ENCODE data around the gene MMP27. TPM values are rescaled to one million over a fixed set of nuclear protein-coding genes. Genes with fewer than 3 reads are reported as not detected.
A peak's percentile ranks its signal among the peaks of the same experiment; 100 is the strongest.

MMP27 gene
- total RNA-seq, 1 donor from 2014 or later = not detected

DNA sequence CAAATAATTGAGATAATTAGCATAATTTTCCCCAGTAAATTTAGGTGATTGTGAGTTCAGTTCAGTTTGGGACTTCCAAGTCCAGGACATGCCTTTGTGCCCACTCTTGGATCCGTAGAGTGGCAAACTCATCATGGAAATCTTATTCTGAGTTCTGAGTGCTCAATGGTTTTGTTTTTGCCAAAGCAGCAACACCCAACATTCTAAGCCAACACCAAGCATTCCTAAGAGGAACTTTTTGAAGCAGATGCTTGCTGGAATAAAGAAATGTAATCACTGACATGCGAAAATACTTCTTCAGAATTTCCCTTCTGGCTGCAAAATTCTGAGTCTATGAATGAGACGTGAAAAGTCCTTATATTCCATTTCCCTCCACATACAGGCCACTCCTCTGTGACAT is 10.4 kb downstream of the MMP27 start:
- DNase-seq = no peak

DNA sequence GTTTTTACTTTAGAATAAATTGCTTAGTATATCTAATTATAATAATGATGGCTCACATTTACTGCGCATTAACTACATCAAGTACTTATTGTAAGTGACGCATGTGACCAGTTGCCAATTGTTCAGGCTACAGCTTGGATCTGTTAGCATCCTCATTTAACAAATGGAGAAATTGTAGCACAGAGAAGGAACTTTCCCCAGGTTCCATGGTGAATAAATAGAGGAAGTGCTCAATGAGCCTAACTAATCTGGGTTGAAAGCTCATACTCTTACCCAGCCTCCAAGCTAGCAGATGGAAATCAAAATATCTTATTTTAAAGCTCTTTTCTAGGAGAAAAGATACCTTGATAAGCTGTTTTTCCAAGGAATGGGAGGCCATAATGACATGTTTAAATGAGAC is 19.8 kb downstream of the MMP27 start:
- no peak for DNase-seq

DNA sequence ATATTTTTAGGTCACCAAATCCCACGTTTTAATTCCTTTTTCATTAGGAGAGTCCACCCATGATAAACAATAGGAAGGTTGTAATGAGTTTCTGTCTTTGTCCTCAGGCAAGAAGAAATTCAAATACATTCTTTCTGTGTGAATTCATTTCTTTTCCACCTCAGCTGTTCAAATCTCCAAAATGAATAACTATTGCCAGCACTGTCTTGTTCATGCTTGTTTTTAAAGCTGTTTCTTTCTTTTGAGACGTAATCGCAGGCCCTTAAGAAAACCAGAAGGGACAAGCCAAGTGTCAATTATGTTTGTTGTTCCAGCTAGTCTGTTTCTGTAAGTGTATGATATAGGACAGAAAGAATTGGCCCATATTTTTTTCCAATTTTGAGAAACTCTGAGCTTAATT is 20.2 kb downstream of the MMP27 start:
- no peak for DNase-seq

DNA sequence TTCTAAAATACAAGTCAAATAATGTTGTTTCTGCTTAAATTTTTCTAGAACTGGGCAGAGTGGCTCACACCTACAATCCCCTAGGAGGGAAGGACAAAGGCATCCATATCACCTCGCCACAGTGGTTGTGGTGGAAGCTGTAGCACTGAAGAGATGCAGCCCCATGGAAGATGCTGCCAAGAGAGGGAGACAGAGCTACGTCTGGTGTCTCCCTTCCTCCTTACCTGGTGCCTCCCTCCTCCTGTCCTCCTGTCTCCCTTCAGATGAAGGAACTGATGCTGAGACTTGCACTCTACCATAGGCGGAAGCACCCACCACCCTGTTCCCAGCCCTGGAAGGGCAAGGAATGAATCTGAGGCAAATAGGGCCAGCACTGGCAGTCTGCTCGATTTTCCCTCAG is 22.3 kb downstream of the MMP27 start:
- peak; percentile 5 for DNase-seq

DNA sequence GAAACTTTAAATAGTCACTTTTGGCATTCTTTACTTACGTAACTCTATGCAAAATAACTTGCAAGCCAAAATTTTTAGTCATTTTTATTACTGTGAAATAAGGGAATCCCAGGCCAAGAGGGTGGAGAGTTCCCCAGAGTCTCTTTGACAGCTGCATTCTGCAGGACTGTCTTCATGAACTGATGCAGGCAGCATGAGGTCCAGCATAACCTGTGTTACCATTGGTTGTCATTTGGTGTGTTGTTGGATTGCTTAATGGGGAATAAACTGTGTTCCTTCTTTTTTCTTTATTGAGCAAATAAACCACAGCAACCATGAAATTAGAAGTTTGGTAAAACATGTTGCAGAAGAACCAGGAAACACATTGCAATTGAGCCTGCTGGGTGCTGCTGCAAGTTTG is 24.6 kb downstream of the MMP27 start:
- DNase-seq = no peak

DNA sequence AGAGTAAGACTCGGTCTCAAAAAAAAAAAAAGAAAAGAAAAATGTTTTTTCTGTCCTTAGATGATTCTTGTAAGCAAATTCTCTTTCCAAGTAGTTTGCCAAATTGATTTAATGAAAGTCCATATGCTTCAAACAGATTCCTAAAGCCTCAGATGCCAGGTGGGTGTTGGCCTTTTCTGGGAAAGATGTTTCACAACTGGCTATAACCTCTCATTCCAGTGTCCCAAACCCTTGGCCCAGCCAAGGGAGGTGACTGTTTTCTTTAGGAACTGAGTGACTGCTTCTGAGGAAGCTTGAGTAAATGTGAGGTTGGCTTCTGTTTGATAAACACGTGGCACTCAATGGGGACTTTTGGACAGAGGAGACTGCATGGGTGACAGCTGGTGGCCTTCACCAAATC is 27.5 kb downstream of the MMP27 start:
- DNase-seq = no peak

DNA sequence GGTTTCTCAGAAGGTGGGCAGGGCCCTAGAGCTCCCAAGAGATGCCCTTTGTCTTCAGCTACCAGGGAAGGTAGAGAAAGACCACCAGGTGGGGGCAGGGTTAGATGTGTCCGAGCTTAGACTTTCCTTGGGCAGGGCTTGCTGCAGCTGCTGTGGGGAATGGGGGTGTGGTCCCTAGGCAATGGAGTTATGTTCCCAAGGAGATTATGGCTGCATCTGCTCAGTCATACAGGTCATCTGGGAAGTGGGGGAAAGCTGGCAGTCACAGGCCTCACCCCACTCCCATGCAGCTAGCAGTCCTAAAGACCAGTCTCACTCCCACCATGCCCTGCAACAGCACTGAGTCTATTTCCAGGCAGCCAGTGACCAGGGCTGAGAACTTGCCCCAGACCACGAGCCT is 29.5 kb downstream of the MMP27 start:
- DNase-seq = no peak

DNA sequence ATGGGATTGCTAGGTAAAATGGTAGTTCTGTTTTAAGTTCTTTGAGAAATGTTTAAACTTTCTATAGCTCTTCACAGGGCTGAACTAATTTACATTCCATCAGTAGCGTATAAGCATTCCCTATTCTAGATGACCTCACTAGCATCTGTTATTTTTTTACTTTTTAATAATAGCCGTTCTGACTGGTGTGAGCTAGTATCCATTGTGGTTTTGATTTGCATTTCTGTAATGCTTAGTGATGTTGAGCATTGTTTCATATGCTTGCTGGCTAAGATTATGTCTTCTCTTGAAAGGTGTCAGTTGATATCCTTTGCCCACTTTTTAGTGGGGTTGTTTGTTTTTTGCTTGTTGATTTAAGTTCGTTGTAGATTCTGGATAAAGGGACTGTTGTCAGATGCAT is 35.9 kb downstream of the MMP27 start:
- no peak for DNase-seq

DNA sequence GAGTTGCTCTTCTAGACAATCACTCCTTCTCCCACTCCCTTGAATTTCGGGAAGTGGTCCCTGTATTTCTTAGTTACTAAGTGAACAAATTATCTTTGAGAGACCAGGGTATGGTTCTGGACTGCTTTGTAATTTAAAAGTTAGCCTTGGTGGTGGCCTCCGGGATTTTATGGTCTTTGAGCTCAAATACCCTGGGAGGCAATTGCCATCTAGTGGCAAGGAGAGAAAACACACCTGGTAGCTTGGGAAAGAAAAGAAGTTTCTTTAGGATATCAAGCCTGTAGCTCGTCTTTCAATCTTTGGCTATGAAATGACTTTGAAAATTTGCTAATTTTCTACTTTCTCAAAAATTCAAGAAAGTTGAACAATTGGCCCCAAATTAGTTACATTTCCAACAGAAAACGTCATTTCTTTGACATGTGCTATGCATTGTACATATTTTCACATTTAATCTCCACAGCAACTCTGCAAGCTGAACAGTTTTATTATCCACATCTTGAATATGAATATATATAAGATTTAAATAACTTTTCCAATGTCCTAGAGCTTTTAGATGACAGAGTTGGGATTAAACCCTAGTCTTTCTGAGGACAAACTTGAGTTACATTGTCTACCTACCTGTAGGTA is 39.1 kb downstream of the MMP27 start:
- peak; percentile 67 for DNase-seq

DNA sequence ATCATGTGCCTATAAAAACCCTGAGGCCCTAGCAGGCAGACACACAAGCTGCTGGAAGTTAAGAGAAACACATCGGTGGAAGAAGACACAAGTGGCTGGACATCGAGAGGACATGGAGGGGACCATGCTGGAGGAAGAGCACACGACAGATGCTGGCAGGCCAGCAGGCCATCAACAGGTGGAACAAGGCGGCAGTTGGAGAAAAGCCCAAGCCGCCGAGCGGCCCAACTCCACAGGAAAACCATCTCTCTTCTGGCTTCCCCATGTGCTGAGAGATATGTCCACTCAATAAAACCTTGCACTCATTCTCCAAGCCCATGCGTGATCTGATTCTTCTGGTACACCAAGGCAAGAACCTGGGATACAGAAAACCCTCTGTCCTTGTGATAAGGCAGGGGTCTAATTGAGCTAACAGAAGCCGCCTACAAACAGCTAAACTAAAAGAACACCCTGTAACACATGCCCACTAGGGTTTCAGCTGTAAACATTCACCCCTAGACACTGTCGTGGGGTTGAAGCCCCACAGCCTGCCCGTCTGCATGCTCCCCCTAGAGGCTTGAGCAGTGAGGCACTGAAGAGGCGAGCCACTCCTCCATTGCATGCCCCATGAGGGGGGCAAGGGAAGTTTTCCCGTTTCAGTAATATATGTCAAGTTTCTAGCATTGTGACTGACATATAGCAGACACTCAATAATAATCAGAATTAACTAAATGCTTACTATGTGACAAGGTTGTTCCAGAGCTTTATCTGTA is 41.4 kb downstream of the MMP27 start:
- DNase-seq = peak; percentile 36

DNA sequence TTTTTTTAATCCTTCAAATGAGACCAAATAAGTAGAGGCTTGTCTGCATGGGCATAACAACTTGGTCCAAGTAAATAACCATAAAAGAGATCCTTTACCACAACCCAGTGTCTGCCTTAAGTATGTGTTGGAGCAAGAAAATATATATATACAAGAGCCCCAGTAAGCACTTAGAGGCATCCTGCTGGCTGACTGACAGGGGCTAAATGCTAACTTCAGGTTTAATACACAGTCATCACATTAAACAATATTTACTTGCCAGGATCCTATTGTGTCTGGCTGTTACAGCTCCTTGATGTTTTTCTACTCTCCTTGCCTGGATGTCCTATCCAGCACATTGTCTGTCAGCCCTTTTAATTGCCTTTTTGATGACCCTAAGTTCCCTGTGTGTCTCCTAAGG is 43.0 kb downstream of the MMP27 start:
- no peak for DNase-seq

DNA sequence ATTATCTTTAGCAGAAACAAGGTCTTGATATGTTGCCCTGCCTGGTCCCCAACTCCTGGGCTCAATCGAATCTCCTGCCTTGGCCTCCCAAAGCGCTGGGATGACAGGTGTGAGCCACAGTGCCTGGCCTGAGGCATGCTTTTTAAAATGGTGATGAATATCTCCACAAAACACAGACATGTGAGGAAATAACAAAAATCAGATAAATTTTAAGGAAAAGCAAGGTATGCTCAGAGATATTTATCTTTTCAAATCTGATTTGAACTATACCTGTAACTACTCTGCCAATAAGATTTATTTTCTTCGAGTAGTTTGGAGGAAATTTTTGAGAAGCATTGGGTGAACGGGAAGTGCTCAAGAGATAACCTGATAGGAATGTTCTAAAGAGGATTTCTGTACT is 44.5 kb downstream of the MMP27 start:
- no peak for DNase-seq

DNA sequence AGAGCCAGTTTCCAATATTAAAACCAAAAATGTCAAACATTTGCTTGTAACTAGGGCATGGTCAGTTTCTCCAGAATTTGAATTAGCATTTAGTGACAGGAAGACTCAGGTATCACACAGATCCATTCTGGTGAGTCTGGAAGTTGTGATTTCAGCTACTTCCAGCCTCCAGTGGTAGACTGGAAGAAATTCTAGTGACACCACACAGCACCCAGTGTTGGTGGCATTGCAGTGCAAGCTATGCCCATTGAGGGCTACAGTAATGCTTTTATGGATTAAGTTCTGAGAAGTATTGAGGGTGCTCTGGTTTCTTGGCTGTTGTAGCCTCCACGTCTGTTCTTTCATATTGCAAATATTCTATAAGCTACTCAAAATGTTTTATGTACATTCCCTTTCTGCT is 49.0 kb downstream of the MMP27 start:
- DNase-seq = no peak

DNA sequence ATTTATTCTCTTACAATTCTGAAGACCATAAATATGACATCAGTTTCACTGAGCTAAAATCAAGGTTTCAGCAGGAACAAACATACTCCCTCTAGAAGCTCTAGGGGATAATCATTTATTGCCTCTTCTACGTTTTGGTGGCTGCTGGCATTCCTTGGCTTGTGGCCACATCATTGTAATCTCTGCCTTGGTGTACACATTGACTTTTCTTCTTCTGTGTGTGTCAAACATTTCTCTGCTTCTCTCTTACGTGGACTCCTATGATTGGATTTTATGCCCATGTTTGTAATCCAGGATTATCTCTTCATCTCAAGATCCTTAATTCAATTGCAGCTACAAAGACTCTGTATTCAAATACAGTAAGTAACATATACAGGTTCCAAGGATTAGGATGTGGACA is 50.0 kb downstream of the MMP27 start:
- DNase-seq = no peak

DNA sequence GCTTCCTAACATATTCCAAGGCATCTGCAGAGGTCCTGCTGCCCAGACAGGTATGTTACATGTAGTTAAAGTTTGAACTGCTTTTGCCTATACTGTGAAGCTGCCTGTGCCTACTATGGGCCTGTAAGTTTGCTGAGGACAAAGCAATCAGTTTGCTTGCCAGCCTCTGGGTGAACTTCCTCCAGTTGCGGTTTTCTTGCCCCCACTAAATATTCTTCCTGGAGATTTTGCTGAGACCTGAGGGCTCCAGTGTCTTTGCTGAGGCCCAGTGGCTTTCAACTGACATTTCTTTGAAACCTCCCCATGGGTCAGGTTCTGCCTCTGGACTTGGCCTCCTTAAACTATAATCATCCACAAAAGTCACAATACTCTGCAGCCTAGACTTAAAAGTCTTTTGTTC is 50.8 kb downstream of the MMP27 start:
- DNase-seq = no peak

DNA sequence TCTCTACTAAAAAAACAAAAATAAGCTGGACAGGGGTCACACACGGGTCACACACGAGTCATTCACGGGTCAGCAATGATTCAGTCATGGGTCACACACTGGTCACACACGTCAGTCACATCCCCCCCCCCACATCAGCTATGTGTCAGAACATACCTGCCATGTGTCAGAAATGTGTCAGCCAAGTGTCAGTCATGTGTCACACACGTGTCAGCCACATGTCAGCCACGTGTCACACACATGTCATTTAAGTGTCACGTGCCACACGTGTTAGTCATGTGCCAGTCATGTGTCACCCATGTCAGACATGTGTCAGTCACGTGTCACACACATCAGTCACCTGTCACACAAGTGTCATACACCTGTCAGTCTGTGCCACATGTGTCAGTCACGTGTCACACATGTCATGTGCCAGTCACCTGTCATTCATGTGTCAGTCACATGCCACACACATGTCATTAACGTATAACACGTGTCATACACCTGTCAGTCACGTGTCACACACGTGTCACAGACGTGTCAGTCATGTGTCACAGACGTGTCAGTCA is 51.8 kb downstream of the MMP27 start:
- DNase-seq = peak; percentile 8

DNA sequence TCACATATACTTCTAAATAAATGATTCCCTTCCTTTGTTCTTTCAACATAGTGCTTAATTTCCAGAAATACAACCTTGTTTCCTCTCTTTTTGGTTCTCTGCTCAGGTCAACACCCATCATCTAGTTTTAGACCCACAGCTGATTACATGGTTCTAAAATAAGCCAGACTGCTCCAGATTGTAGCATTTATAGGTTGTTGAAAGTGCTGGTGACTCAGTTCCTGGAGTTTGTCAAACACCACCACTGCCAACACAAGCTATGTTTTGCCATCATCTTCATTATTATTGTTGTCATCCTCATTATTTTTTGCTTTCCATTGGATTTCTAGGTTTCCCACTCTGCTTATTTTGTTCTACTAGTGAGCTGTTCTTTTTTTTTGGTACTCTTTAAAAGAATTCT is 58.1 kb downstream of the MMP27 start:
- DNase-seq = peak; percentile 39

DNA sequence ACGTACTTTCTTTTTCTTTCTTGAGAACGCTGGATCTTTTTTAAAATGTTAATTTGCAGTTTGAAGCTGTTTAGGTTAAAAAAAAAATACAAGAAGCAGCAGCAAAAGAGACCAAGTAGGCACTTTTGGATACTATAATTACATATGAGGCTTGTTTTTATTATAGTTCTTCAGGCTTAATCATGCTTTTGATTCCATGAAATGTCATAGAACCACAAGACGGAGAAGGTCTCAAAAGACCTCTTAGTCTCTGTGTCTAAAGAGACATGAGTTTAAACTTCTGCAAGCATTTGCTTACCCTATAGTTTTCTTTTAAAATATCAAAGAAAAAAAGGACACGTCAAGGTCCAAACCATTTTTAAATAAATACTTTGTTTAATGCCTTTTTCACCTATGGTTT is 61.6 kb downstream of the MMP27 start:
- no peak for DNase-seq

Other genes starting within 250 kb of the MMP27 start
- gene MMP7, start 175.0 kb downstream of the MMP27 start, total RNA-seq = 3.7 and 9.2 TPM in 2 replicates
- gene MMP20, start 80.4 kb downstream of the MMP27 start, total RNA-seq = not detected in 2 replicates
- gene MMP8, start 19.2 kb upstream of the MMP27 start, total RNA-seq = not detected in 2 replicates
- gene MMP10, start 74.9 kb upstream of the MMP27 start, total RNA-seq = 5.0 and 7.3 TPM in 2 replicates
- gene MMP1, start 92.4 kb upstream of the MMP27 start, total RNA-seq = 650 and 1,055 TPM in 2 replicates
- not detected in 2 replicates for gene MMP3, start 137.8 kb upstream of the MMP27 start, total RNA-seq
- not detected in 2 replicates for gene MMP12, start 169.2 kb upstream of the MMP27 start, total RNA-seq
- gene MMP13, start 250.0 kb upstream of the MMP27 start, total RNA-seq = not detected in 2 replicates

All from dermis blood vessel endothelial cell (primary cell).